Measurements from ENCODE around the gene TMEM30A.

DNA sequence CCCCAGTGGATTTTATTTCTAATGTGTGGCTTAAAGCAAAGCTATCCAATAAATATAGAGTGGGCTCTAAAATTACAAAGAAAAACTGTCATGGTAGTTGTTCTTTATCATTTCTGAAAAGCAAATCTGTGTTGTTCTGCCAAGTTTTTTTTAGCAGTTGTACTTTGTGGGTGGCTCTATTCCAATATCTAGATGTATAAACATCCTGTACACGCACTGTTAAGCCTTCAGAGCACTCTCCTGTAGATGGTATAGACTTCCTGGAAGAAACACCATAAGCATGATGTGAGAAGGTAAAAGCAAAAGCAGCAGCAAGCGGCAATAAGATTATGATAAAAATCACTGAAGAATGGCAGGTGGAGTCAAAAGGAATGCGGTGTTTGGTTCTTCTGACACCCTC is 21.5 kb upstream of the TMEM30A start:
- no peak for TF ChIP-seq POLR2A (IDR thresholded peaks at IDR 0.05)
- TF ChIP-seq, protein P1, sequence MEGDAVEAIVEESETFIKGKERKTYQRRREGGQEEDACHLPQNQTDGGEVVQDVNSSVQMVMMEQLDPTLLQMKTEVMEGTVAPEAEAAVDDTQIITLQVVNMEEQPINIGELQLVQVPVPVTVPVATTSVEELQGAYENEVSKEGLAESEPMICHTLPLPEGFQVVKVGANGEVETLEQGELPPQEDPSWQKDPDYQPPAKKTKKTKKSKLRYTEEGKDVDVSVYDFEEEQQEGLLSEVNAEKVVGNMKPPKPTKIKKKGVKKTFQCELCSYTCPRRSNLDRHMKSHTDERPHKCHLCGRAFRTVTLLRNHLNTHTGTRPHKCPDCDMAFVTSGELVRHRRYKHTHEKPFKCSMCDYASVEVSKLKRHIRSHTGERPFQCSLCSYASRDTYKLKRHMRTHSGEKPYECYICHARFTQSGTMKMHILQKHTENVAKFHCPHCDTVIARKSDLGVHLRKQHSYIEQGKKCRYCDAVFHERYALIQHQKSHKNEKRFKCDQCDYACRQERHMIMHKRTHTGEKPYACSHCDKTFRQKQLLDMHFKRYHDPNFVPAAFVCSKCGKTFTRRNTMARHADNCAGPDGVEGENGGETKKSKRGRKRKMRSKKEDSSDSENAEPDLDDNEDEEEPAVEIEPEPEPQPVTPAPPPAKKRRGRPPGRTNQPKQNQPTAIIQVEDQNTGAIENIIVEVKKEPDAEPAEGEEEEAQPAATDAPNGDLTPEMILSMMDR (IDR thresholded peaks at IDR 0.05): no peak

Measured in lower leg skin (tissue), 3 donors.